ENCODE measurements around the gene AOPEP. TPM values are rescaled to one million over a fixed set of nuclear protein-coding genes. Genes with fewer than 3 reads are reported as not detected.
A peak's percentile ranks its signal among the peaks of the same experiment; 100 is the strongest.

AOPEP gene
- total RNA-seq, 1 donor from 2014 or later, result 92.3 TPM

GRCh38 chr9:95045751-95046150 is 319.3 kb downstream of the AOPEP start:
- Mint-ChIP-seq H3K4me1 (ENCODE audit: low read depth) (peaks cover 69% of the 10 kb centered on the region), H3K27ac (ENCODE audit: unreplicated experiment) (peak overlapping the region; percentile 98), H3K36me3 (ENCODE audit: low read depth) (peaks cover 16% of the 10 kb centered on the region), H3K27me3 (ENCODE audit: low read depth) (no peaks in the 10 kb centered on the region), H3K9me3 (ENCODE audit: low read depth) (no peaks in the 10 kb centered on the region), H3K4me3 (ENCODE audit: unreplicated experiment) (no peak overlapping the region)
- TF ChIP-seq CTCF (IDR thresholded peaks at IDR 0.05), result no peak
- DNase-seq (ENCODE audit: low spot score), result no peak

GRCh38 chr9:95047452-95048224 is 321.1 kb downstream of the AOPEP start:
- no peaks in the 10 kb centered on the region for H3K9me3 Mint-ChIP-seq (ENCODE audit: low read depth)
- no peak for TF ChIP-seq CTCF (IDR thresholded peaks at IDR 0.05)
- no peak for DNase-seq (ENCODE audit: low spot score)
- no peak overlapping the region for H3K4me3 Mint-ChIP-seq (ENCODE audit: unreplicated experiment)
- peaks cover 17% of the 10 kb centered on the region for H3K36me3 Mint-ChIP-seq (ENCODE audit: low read depth)
- H3K27ac Mint-ChIP-seq (ENCODE audit: unreplicated experiment), result peak overlapping the region; percentile 98
- H3K4me1 Mint-ChIP-seq (ENCODE audit: low read depth), result peaks cover 75% of the 10 kb centered on the region
- no peaks in the 10 kb centered on the region for H3K27me3 Mint-ChIP-seq (ENCODE audit: low read depth)

- TF ChIP-seq CTCF (IDR thresholded peaks at IDR 0.05), result peak; percentile 16
- H3K36me3 Mint-ChIP-seq (ENCODE audit: low read depth), result peaks cover 20% of the 10 kb centered on the region
- peak overlapping the region; percentile 80 for H3K4me3 Mint-ChIP-seq (ENCODE audit: unreplicated experiment)
- DNase-seq (ENCODE audit: low spot score), result no peak
- peak overlapping the region; percentile 98 for H3K27ac Mint-ChIP-seq (ENCODE audit: unreplicated experiment)
- no peaks in the 10 kb centered on the region for H3K9me3 Mint-ChIP-seq (ENCODE audit: low read depth)
- peaks cover 82% of the 10 kb centered on the region for H3K4me1 Mint-ChIP-seq (ENCODE audit: low read depth)
- H3K27me3 Mint-ChIP-seq (ENCODE audit: low read depth), result no peaks in the 10 kb centered on the region
Measured at GRCh38 chr9:95048225-95049087, 322.0 kb downstream of the AOPEP start.

- peak overlapping the region; percentile 90 for H3K27ac Mint-ChIP-seq (ENCODE audit: unreplicated experiment)
- DNase-seq (ENCODE audit: low spot score), result no peak
Measured at GRCh38 chr9:95049761-95050160, 323.3 kb downstream of the AOPEP start.

More at GRCh38 chr9:95049761-95050160, 323.3 kb downstream of the AOPEP start:
- Mint-ChIP-seq H3K4me1 (ENCODE audit: low read depth) (peaks cover 84% of the 10 kb centered on the region), H3K9me3 (ENCODE audit: low read depth) (no peaks in the 10 kb centered on the region), H3K4me3 (ENCODE audit: unreplicated experiment) (peak overlapping the region; percentile 80), H3K27me3 (ENCODE audit: low read depth) (no peaks in the 10 kb centered on the region), H3K36me3 (ENCODE audit: low read depth) (peaks cover 12% of the 10 kb centered on the region)
- TF ChIP-seq CTCF (IDR thresholded peaks at IDR 0.05), result no peak
